ENCODE results near the gene HIGD1C.
"Not testable (repeated sequence)": the region's sequence is repeated elsewhere in the genome, so short reads cannot be mapped to it uniquely, and the experiment has no call there.

The HIGD1C gene

DNA sequence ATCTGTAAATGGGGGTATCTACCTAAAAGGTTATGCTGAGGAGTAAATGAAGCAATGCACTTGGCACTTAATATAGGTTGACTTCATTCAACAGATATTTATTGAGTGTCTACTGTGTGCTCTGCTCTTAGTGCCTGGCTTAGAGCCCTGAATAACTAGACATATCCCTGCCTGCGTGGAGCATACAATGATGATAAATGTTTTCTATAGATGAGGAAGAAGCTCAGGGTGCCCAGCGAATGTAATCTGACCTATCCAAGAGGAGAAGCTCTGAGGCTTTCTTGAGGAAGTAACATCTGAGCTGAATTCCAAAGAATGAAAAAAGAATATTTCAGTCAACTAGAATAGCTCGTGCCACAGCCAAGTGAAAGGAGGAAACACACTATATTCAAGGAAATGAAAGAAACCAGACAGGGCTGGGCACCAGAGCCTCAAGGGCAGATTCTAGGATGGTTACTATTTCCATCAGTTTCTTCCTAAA lies 17.9 kb upstream of the HIGD1C start:
- no peak for DNase-seq

DNA sequence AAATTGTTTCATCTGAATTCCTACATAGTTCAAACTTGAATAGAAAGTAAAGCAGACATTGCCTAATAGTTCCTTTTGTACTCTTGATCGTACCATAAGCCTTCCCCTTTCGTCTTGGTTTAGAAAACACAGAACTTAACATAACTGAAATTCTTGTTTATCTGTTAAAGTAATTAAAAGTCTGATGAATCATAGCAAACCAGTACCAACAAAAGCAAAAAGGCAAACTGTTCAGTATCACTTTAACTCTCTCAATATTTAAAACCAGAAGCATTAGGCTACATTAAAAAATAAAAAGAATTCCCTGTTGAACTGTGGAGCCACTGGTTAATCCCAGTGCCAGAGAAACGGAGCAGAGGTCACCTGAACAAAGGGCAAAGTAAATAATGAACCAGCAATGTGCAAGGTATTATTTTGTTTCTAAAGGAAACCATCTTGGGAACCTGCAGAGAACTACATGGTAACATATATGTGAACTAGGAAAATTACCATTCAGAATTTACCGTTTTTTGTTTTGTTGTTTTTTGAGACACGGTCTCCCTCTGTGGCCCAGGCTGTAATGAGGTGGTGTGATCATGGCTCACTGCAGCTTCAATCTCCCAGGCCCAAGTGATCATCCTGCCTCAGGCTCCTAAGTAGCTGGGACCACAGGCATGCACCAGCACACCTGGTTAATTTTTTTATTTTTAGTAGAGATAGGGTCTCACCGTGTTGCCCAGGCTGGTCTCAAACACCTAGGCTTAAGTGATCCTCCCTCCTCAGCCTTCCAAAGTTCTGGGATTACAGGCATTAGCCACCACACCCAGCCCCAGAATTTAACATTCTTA lies 17.1 kb upstream of the HIGD1C start:
- DNase-seq: no peak

DNA sequence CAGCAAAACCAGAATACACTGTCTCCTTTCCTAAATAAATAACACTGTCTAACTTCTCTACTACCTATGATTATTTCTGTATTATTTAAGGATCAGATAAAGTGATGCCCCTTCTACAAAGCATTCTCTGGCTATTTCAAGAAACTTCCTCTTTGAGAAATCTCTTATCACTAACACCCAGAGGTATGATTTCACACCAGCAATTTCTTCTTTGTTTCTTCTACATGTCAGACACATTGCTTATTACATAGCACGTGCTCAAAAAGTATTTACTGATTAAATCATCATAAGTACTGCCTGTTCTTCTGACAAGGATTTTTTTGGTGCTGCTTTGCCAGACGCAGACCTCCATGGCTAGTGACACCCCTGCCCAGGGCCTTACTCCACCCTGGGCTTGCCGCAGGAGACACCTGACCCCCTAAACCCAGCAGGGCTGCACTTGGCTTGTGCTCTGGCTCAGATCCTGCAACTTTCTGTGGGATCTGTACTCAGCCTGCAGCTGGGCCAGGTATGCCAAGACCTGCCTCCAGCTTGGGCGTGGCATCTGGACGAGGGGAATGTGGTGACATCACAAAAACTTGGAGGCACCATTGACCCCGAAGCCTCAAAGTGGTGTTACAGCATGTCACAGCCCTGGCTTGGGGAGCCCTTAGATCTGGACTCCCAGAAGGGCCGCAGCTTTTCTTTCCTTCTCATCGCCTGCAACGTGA lies 15.4 kb upstream of the HIGD1C start:
- no peak for DNase-seq

DNA sequence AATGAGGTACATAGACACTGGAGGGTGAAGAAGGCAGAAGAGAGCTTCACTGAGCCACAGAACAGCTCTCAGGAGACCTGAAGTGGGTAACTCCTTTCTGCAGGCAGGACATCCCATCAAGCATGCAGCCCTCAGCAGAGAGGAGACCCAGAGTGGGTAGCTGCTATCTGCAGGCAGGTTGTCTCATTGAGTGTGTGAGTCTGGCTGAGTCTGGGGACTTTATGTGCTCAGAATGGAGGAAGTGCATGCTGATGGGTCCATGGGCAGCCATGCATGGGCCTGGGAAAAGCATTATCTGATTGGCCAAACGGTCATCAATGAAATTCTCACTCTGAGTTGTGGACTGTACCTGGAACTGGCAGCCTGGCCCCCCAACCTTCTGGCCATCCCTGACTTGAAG lies 14.7 kb upstream of the HIGD1C start:
- no peak for DNase-seq

DNA sequence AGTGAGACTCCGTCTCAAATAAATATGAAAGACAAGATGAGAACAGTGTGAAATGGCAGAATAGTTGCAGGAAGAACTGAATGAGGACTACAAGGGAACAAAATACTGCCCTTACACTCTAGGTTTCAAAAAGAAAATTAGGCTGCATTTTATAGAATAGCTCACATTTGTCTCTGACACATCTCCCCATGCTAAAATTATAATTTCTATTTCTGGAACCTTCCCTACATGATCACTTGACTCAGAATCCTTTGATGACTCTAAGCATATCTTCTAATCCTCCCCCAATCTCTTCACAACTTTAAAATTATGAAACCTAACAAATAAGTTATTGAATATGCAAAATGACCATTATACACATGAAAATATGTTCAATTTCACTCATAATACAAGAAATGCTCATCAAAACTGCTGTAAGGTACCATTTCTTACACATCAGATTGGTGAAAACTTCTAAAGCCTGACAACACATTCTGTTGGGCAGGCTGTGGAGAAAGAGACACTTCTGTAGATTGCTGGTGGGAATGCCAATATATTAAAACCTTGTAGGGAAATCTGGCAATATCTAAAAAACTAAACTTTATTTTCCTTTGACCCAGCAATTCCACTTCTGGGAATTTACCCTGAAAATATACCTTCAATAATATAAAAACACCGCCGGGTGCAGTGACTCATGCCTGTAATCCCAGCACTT lies 4.3 kb upstream of the HIGD1C start:
- DNase-seq: no peak

DNA sequence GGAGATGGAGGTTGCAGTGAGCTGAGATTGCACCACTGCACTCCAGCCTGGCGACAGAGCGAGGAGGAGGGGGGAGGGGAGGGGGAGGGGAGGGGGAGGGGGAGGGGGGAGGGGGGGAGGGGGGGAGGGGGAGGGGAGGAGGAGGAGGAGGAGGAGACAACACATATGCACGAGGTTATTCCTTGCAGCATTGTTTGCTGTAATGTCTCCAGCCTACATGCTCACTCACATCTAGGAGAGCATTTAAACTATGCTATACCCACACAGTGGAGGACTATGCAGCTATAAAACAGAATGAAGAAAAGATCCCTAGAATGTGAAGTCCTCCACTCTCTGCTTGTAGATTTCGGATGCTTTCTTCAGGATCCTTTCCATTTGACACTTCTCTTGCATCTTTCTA lies 3.5 kb upstream of the HIGD1C start:
- no peak for DNase-seq

DNA sequence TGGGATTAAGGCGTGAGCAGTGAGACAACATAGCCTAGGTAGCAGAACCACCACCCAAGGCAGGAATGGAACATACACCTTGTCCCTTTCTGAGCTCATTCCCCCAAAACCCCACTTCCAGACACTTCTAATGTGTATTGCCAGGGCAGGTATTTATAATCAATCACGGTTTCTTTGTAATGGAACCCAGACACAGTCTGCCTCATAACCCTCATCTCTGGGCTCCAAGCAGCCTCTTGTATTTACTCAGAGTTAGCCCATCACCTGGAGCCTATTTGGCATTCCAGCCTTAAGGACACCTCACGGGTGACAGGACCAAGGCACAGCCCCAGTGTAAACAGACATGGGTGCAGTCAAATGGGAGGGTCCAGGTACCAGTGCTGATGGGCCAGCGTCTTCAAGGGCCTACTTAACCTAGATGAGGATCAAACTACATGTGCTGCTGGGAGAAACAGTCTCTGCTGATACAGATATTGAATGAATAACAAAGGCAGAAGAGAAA lies 2.5 kb upstream of the HIGD1C start:
- DNase-seq: no peak

DNA sequence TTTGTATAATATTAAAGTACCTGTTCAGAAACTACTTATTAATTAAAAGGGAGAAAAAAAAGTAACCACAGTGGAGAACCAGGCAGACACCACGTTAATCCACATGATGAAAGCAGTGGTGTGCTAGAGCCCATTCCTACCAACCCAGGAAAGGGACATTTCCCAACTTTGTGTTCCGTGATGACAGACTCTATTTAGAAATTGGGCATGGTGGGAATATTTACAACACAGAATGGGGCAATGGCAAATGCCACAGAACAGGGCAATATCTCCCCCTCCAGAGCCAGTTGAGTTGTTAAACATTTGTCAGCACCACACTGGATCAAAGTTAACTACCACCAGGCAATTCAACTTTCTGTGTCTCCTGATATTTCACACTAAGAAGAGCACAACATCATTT lies 1.2 kb upstream of the HIGD1C start:
- DNase-seq: no peak

DNA sequence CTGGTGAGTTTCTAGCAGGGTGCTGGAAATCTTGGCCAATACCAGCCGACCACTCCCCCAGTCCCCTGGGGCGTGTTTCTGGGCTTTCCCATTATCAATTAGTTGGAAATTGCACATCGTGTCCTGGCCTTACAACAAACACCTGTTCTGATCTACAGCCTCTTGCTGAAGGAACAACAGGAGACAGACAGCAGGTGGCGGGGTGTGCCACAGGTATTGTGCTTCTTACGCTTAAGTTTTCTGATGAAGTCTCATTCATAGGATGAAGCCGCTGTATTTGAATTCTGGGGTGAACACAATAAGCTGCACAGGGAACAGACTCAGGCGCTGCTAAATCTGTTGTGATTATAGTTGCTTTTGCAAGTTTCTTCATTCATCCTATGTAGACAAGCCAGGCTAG lies 703 bp downstream of the HIGD1C start:
- no peak for DNase-seq

DNA sequence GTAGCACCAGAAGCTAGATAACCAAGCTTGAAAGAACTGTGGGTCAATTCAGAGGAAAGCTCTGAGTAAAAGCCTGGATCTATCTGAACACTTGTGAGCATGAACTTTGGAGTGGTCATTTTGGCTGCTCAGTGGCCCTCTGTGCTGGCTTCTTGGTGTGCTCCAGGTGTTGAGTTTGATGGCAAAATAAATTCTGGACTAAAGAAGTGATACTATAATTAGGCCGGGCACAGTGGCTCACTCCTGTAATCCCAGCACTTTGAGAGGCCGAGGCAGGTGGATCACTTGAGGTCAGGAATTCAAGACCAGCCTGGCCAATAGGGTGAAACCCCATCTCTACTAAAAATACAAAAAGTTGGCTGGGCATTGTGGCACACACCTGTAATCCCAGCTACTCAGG lies 2.4 kb downstream of the HIGD1C start:
- DNase-seq: not testable (repeated sequence)

DNA sequence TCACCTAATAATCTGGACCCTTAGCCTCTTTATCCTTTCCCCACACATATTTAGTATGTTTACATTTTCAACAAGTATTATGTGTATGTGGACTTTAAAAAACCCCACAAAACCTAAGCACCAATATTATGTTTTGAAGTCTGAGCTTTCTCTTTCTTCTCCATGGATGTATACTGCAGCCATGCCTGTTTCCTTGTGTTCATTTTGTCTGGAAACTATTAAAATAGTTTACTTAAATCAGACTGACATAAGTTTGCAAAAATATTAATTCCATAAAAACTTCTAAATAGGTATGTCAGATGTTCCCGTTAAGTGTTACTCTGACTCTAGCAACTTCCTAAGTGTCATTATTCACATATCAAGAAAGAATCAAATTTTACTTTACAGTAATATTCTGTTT lies 2.9 kb downstream of the HIGD1C start:
- no peak for DNase-seq

DNA sequence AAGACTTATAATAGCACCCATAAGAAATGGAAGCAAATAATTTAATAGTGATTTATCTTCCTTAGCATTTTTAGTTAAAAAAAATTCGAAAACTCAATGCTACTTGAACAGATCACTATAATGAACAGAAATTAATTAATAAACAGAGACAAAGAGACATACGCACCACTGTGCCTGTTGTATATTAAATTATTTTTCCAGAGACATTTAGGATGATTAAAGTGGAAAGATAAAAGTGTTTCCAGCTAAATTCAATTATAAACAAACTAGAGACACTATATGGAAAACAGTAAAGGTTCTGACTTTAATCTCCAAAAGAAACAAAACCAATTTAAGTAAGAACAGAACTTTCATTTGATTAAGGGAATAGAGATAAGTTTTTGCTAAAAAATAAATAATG lies 3.4 kb downstream of the HIGD1C start:
- no peak for DNase-seq

DNA sequence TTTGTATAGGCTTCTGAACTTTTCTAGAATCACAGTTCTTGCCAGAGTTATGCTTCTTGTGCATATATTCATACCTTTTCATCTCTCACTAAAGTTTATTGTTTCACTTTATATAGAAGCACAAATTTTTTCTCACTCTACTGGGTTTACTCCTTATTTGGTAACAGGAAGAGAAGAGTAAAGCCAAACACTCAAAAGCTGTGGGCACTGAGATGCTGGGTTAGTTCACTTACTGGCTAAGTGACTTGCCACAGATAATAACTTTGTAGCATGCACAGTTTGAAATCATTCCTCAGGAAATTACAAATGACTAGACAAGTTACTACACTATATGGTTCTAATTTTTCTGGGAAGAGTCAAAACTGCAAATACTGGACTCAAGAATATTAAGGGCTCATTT lies 7.8 kb downstream of the HIGD1C start:
- no peak for DNase-seq

DNA sequence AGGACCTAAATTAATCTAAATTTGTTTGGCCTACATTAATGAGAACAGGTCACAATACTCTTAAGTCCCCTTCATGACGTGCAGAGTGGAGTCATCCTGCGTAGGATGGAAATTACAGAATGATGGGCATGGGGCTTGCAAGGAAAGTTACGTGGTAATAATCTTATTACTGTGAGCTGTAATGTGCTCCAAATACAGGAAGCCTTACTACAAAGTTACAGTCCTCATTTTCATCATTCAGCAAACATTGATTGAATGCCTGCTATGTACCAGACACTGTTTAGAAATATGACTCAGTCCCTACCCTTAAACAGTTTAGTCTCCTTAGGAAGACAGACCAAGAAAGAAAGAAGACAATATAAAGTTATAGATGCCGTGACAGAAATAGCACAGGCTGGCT lies 9.4 kb downstream of the HIGD1C start:
- DNase-seq: no peak

DNA sequence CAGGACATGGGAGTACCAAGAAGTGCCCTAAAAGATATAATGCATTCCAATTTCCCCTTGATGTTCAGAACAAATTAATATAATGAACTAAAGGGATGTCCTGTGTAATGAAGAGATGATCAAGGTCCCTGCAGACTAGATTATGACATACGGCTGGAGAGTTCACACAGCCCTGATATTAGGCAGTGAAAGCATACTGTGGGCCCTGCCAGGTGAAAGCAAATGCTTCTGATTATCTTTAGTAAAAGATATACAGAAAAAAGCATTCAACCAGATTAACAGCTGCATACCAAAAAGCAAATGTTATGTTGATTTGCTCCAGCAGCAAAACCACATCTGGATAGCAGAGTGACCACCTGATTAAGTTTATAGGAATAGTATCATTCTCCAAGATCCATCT lies 12.1 kb downstream of the HIGD1C start:
- no peak for DNase-seq

DNA sequence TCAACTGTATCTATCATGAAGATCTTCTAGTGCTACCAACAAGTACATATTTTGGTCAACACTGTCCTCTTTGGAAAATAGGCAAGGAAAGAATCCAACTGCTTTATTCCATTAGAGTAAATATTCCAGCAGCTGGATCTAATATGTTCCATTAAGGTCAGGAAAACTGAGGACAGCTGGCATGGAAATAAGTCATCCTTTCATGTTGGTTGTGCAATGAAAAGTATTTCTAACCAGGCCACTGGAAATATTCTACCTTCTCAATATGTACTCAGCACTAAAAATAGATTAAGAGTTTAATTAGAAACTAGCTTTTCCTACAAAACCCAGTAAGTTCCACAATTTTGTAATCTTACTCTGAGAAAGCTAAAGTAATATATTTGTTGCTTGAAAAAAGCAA lies 19.6 kb downstream of the HIGD1C start:
- no peak for DNase-seq

DNA sequence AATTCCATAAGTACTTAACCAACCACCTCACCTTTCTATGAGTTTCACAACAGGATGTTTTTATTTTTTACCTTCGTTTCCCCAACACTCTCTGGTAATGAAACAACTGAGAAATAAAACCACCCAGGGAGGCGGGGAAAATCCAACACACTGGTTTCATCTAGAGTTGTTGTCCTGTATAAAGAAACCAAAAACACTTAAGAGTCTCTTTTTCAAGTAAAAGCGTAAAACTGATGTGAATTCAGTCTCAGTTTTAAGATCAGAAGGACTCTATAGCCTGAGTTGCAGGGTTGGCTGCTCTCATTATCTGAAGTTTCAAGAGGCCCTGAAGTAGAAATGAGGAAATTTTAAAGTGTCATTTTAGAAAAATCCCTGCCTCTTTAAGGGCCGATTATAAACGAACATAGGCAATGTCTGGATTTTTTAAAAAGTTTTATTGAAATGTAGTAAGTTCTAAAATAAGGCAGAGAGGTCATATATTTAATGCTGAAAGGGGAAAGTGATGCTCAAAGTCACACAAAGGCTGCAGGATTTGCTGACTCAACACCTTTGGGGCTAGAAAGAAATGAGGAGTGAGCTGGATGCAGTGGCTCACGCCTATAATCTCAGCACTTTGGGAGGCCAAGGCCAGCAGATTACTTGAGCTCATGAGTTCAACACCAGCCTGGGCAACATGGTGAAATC lies 27.2 kb downstream of the HIGD1C start:
- DNase-seq: no peak

DNA sequence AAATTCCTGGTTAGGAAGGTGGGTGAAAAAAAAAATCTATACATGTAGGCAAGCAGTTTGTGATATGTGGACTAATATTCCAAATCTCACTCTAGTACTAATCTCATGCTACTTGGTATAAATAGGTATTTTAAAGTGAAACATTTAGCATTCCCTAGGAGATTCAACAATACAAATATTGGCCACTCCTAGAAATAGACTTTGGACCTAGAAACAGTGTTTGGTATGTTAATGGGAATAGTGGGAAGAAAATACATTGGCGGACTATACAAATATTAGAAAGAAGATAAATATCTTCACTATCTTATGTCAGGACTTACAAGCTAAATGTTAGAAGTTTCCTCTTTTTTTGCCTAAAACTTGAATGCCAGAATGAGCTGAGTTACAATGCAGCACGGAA lies 28.2 kb downstream of the HIGD1C start:
- no peak for DNase-seq

DNA sequence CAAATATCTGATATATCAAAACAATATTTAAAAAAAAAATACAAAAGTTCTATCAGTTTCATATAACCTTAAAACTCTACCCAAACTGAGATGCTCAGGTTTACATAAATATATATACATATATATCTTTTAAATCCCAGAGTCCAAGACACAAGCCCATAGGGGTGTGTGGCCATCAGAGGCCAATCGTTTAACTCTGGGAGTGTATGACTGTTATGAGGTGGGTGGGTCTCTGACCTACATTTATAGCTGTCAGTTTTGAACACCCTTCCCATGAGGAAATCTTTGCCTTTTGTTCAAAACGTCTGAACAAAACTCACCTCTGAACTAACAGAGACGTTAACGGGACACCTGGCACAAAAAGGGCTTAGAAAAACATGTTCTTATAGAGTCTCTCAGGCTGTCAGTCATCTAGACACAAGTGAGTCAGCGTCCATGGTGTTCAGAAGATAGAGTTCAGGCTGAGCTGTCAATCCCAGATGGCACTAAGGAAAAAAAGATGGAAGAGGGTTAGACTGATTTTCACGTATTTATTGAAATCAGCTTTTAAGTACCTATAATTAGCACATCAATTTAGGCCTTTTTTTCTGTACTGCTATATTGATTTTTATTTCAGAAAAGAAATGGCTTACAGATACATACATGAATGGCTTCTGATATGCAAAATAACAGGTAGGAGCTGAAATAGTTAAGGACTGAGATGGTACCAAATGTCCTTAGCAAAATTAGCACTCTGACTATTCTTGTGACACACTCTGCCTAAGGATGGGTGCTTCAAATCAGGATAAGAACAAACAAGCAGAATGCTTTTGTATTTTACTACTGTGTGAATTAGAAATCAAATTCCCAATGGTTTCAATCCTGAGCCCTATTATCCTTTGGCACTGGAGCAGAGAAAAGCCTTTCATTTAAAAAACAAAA lies 29.2 kb downstream of the HIGD1C start:
- no peak for DNase-seq

DNA sequence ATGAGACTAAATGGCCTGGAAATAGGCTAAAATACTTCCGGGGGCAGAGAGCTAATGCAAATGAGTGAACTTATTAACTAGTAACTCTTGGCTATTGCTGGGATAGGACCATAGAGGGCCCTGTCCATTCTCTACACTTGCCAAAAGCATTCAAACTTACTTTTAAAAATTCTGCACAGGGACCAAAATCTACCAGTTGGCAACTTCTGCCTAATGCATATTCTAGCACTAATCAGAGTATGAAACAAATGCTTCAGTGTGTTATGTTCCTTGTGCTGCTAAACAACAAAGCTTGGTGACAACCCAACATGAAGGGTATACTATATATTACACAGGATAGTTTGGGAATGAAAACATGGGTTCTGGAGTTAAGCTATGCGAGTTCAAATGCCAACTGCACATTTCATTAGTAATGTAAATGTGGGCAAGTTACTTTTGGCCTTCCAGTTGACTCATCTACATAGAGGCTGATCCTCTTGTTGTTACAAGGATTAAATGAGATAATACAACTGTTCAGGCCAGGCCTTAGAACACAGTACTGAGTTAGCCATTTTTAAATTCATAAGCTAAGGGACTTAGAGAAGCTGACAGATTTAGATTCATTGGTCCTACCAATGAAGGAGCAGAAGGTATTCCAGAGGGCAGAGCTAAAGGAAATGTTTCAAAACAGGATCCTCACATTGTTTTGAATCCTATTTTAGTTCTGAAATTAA lies 32.4 kb downstream of the HIGD1C start:
- DNase-seq: no peak

DNA sequence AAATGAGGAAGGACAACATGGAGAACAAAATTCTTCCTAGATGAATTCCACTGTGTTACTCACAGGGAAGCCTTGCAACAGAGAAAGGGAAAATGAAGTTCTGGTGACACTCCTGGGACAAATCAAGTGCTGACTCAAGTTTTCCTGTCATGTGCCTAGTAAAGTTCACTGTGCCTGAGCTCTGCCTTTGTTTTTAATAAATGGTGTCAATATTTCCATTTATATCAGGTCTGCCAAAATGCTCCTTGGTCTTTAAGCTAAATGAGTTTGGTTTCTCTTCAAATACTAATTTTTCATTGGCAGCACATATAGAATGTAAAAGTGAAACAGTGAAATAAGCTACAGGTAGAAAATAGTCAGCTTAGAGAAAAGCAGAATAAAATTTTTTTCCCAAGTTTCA lies 33.0 kb downstream of the HIGD1C start:
- DNase-seq: no peak
